ENCODE data around the gene MAGI2. TPM values are rescaled to one million over a fixed set of nuclear protein-coding genes. Genes with fewer than 3 reads are reported as not detected.

Gene MAGI2
- total and polyA plus RNA-seq, 2 donors (not counting 3 experiments of a cell fraction or from before 2014, with no cell fraction given), result 0.28 to 6.0 TPM

- Histone ChIP-seq H3K27ac (ENCODE audit: insufficient read depth, low read depth, low read length) (no peak overlapping the region), H3K4me3 (replicated peaks in 1 of 3; ENCODE audit: insufficient read depth in 1 of 3, low read depth in 1 of 3, low read length in 3 of 3) (no peak overlapping the region), H3K4me2 (ENCODE audit: insufficient read depth, low read length) (no peak overlapping the region), H3K9me3 (replicated peaks; ENCODE audit: control insufficient read depth, insufficient read depth, low read length) (no peaks in the 10 kb centered on the region), H3K27me3 (ENCODE audit: control insufficient read depth in 2 of 2, insufficient read depth in 2 of 2, low read length in 2 of 2) (peaks cover 2 to 8% of the 10 kb centered on the region in 2 experiments), H4K20me1 (replicated peaks; ENCODE audit: control insufficient read depth, extremely low read depth, insufficient read depth, low read length) (no peaks in the 10 kb centered on the region), H3K9me1 (replicated peaks; ENCODE audit: control insufficient read depth, extremely low read depth, insufficient read depth, low read length) (no peaks in the 10 kb centered on the region), H3K36me3 (ENCODE audit: control insufficient read depth in 2 of 2, extremely low read depth in 1 of 2, insufficient read depth in 2 of 2, low read length in 2 of 2) (no peaks in the 10 kb centered on the region), H3K4me1 (ENCODE audit: control insufficient read depth, extremely low read depth, insufficient read depth, low read length) (no peaks in the 10 kb centered on the region), H2AFZ (ENCODE audit: low read depth, low read length) (no peak overlapping the region), H3K9ac (replicated peaks; ENCODE audit: extremely low read depth, insufficient read depth, low read length) (no peak overlapping the region), H3K79me2 (ENCODE audit: control insufficient read depth, insufficient read depth, low read length) (no peaks in the 10 kb centered on the region)
- ChIA-PET CTCF (interaction anchor here (0.9 to 8.4 kb wide), 10 partner anchors 8 to 100 kb away, joined by 3 to 112 read pairs (median 4); no protein-coding TSS in a partner anchor), POLR2A (no interaction called here)
- BruUV-seq (replicated peaks), result no TSS peak
- intact Hi-C loops (cut with micrococcal nuclease), result loop anchor here (10.0 kb wide), 1 partner anchor 387 kb away; no protein-coding TSS in a partner anchor
- FAIRE-seq (no peak), DNase-seq (ENCODE audit: low read depth, low spot score) (no peak)
- dilution Hi-C loops (cut with MboI; ENCODE audit: extremely low pct_ligation_motif_present, low sequenced_read_pairs), result no loop called here
- TF ChIP-seq JUN (IDR thresholded peaks at IDR 0.05; ENCODE audit: borderline replicate concordance, insufficient read depth, insufficient read length, low read depth), result no peak
These were observed 1412.0 kb downstream of the MAGI2 start for GRCh38 chr7:78041423-78041822.

DNA sequence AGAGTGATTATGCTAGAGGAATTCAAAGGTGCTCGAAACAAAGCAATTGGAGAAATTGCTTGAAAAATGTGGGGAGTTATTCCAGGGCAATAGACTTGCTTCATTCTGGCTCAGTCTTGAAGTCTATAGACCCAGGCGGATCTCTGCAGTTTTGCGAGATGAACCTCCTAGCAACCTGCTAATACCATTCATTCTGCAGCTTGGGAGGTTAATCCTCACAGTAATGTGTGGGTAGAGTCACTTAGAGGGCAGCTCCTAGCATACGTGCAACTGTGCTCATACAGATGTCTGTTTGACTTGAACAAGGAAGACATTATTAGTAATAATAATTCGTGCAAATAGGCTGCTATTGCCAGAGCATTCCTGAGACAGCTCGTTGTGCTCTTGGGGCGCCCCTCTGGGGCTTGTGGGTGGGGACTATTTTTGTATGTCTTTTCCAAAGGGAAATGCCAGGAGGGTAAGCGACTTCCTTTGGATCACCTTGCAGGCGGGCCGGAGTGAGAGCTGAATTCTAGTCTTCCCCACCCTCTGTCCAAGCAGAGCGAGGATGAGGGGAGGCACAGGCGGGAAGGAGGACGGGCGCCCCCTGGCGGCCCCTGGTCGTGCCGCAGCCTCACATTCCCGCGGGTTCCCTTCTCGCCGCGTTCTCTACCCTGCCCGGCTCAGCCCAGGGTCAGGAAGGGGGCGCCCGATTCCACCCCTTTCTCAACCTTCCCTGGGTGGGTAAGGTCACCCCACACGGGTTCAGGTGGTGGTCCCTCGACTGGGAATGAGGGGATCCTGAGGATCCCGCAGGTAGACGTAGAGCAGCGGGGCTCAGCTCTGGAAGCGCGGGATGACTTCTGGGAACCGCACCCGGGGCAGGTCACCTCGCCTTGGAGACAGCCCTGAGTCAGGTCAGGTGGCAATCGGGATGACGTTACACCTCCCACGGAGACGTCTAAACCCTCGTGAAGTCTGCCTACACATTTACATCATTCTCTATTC lies 1413.4 kb downstream of the MAGI2 start:
- ChIA-PET POLR2A (no interaction called here), CTCF (interaction anchor here (0.6 to 8.4 kb wide), 29 partner anchors 8 to 389 kb away, joined by 3 to 112 read pairs (median 3); partner anchors contain the start of gene RSBN1L)

More for the DNA sequence above, 1413.4 kb downstream of the MAGI2 start:
- TF ChIP-seq EZH2 (IDR thresholded peaks at IDR 0.05; ENCODE audit: borderline replicate concordance, low read depth, low read length, severe bottlenecking) (no peak), CTCF (IDR thresholded peaks at IDR 0.05; ENCODE audit: extremely low read depth in 1 of 2, insufficient read depth in 1 of 2, low read depth in 1 of 2, low read length in 2 of 2) (peak; percentile 72 to 78), FOS (IDR thresholded peaks at IDR 0.05; ENCODE audit: borderline replicate concordance, insufficient read depth, low read length) (no peak), JUN (IDR thresholded peaks at IDR 0.05; ENCODE audit: borderline replicate concordance, insufficient read depth, insufficient read length, low read depth) (no peak)
- intact Hi-C loops (cut with micrococcal nuclease), result loop anchor here (1.0 to 10.0 kb wide), 3 partner anchors 20 to 385 kb away; no protein-coding TSS in a partner anchor
- H3K9me3 ChIP-seq (replicated peaks; ENCODE audit: control insufficient read depth, insufficient read depth, low read length), result no peaks in the 10 kb centered on the region
- no peaks in the 10 kb centered on the region for H3K36me3 ChIP-seq (ENCODE audit: control insufficient read depth in 2 of 2, extremely low read depth in 1 of 2, insufficient read depth in 2 of 2, low read length in 2 of 2)
- peak; percentile 59 for FAIRE-seq
- H3K4me2 ChIP-seq (ENCODE audit: insufficient read depth, low read length), result no peak overlapping the region
- no peaks in the 10 kb centered on the region for H3K9me1 ChIP-seq (replicated peaks; ENCODE audit: control insufficient read depth, extremely low read depth, insufficient read depth, low read length)
- DNase-seq (ENCODE audit: low read depth, low spot score), result peak; percentile 6
- BruUV-seq (replicated peaks), result no TSS peak
- H3K4me3 ChIP-seq (replicated peaks in 1 of 3; ENCODE audit: insufficient read depth in 1 of 3, low read depth in 1 of 3, low read length in 3 of 3), result no peak overlapping the region
- no peak overlapping the region for H3K9ac ChIP-seq (replicated peaks; ENCODE audit: extremely low read depth, insufficient read depth, low read length)
- H4K20me1 ChIP-seq (replicated peaks; ENCODE audit: control insufficient read depth, extremely low read depth, insufficient read depth, low read length), result no peaks in the 10 kb centered on the region
- H3K4me1 ChIP-seq (ENCODE audit: control insufficient read depth, extremely low read depth, insufficient read depth, low read length), result no peaks in the 10 kb centered on the region
- no peak overlapping the region for H3K27ac ChIP-seq (ENCODE audit: insufficient read depth, low read depth, low read length)
- peak overlapping the region; percentile 36 for H2AFZ ChIP-seq (ENCODE audit: low read depth, low read length)
- peaks cover 2 to 11% of the 10 kb centered on the region in 2 experiments for H3K27me3 ChIP-seq (ENCODE audit: control insufficient read depth in 2 of 2, insufficient read depth in 2 of 2, low read length in 2 of 2)
- H3K79me2 ChIP-seq (ENCODE audit: control insufficient read depth, insufficient read depth, low read length), result no peaks in the 10 kb centered on the region
- dilution Hi-C loops (cut with MboI; ENCODE audit: extremely low pct_ligation_motif_present, low sequenced_read_pairs), result no loop called here
